SIG-M5 treated with dmso at 0.1 percent for 504 hours (cell line): ENCODE measurements around the gene ARHGEF28.

Experiments used
- DNase-seq: peaks from one replicate; lab custom pipeline; 2025; ENCODE audit not compliant: unreplicated experiment; lab: John Stamatoyannopoulos, UW

Gene ARHGEF28

DNA sequence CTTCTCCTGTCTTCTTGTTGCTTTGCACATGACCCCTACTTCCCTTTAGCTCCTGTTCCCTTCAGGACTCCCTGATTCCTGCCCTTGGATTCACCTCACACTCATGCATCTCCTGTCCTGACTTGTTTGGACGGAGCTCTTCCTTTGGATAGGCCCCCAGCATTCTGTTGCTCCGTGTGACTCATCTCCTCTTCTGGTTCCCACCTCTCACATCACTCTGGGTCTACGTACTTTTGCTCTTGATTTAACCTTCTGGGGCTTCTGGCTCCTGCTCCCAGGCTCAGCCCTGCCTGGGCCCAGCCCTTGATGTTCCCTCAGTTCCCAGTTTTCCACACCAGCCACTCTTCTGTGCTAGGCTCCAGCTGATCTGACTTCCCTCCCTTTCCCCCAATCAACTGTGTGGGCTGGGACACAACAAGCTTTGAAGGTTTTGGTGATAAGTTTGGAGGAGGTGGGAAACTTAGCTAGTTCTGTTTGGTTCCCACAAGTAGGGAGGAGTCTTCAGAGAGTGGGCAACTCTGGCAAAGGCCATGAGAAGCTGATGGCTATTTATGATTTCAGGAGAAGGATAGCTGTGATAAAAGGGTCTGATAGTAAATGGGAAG is 331.5 kb downstream of the ARHGEF28 start:
- DNase-seq: no peak

GRCh38 chr5:73958037-73958436 is 332.0 kb downstream of the ARHGEF28 start:
- DNase-seq: no peak

GRCh38 chr5:73960023-73960422 is 334.0 kb downstream of the ARHGEF28 start:
- DNase-seq: no peak

- DNase-seq: no peak
These were observed 334.4 kb downstream of the ARHGEF28 start for GRCh38 chr5:73960426-73960825.

GRCh38 chr5:73962801-73963425 is 336.9 kb downstream of the ARHGEF28 start:
- DNase-seq: no peak

- no peak for DNase-seq
These were observed 338.4 kb downstream of the ARHGEF28 start for GRCh38 chr5:73964352-73964865.

DNA sequence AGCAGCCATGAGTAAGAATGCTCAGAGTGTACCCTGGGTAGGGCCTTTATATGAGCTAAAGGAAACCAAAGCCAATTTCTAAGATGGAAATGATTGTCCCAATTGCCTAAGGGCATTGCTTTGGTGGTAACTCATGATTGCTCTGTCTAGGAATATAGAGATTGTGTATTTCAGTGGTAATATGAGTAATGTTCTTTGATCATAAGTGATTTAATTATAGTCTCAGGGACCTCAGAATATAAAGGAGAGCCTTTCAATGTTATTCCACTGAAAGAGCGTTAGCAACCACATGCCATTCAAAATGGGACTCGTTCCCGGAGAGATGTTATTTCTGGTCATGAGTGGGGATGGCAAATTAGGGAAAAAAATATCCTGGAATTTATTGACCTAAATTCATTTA is 340.5 kb downstream of the ARHGEF28 start:
- no peak for DNase-seq

- DNase-seq: no peak
These were observed 341.4 kb downstream of the ARHGEF28 start for GRCh38 chr5:73967347-73967746.

DNA sequence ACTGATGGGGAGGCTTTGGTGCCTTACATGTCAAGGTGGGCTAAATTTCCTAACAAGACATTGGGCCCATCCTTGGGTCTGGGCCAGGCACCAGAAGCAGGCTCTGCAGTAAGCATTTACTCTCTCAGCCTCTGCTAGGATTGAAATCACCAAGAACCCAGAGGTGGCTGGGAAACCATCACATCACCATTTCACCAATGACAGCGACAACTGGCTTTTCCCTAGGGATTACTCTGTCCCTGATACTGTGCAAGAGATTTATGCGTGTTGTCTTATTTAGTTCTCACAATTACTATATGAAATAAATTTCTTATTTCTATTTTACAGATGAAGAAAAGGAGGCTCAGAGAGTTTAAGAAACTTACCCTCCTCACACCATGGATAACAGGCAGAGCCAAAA is 342.2 kb downstream of the ARHGEF28 start:
- no peak for DNase-seq

DNA sequence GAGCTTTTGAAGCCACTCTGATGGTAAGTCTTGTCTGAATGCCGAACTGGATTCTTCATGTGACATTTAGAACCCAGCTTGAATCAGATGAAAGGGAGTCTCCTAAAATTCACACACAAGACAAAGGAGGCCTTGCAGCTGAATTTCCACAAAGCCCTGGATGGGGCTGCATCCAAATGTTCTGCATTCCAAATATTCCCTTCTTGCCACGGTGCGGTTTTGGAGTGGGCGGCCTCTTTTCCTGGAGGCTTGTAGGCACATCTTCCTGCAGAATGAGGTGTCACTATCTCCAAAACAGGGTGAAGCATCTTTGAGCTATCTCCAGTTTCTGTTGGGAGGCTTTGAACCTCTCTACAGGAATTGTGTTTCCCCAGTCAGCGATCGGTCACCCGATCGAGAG is 342.7 kb downstream of the ARHGEF28 start:
- DNase-seq: no peak

- DNase-seq: no peak
These were observed 343.4 kb downstream of the ARHGEF28 start for GRCh38 chr5:73969195-73970036.

- DNase-seq: no peak
These were observed 345.3 kb downstream of the ARHGEF28 start for GRCh38 chr5:73971326-73971725.

DNA sequence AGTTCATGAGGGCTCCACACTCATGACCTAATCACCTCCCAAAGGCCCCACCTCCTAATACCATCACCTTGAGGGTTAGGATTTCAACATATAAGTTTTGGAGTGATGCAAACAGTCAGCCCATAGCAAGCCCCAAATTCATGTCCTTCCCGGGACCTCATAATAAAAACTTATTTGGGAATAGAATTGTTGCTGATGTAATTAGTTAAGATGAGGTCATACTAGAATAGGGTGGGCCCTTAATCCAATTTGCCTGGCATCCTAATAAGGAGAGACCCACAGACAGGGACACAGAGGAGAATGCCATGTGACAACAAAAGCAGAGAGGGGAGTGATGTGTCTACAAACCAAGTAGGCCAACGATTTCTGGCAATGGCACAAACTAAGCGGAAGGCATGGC is 347.1 kb downstream of the ARHGEF28 start:
- DNase-seq: no peak

GRCh38 chr5:73974871-73975360 is 348.9 kb downstream of the ARHGEF28 start:
- DNase-seq: no peak

DNA sequence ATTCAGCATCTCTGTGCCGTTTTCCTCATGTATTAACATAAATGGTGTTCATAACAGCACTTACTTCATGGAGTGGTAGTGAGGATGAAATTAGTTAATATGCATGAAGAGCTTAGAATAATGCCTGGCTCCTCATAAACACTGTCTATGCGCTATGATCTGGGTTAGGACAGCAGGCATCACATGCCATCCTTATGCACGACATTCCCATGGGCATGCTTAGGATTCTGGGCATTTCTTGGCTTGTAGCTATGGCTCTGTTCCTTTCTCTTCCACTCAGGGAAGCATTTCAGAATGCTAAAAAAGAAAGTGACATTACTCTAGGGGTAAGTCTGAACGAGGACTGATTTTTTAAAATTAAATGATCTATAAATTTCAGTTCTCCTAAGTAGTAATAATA is 349.8 kb downstream of the ARHGEF28 start:
- DNase-seq: no peak

- DNase-seq: no peak
These were observed 351.1 kb downstream of the ARHGEF28 start for GRCh38 chr5:73977146-73977545.

DNA sequence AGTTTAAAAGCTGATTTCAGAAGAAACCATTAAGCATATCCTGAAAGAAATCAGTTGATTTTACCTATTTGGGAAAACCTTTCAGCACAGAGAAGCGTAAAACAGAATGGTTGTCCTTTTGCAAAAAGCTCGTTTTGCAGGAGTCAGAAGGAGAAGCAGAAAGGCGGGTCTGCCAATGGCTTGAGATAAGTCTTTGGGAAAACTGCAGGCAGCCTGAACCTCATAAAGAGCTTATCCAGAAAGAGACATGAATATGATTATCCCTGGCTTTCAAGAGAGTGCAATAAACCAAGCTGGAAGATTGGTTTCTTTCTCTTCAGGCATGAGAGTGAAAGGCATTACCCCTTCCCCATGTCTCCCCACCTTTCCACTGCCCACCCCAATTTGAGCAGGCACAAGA is 353.3 kb downstream of the ARHGEF28 start:
- no peak for DNase-seq

GRCh38 chr5:73981704-73982103 is 355.7 kb downstream of the ARHGEF28 start:
- no peak for DNase-seq

GRCh38 chr5:73983644-73984043 is 357.6 kb downstream of the ARHGEF28 start:
- no peak for DNase-seq

GRCh38 chr5:73985145-73985544 is 359.1 kb downstream of the ARHGEF28 start:
- no peak for DNase-seq

GRCh38 chr5:73986729-73987128 is 360.7 kb downstream of the ARHGEF28 start:
- DNase-seq: no peak

GRCh38 chr5:73987915-73988314 is 361.9 kb downstream of the ARHGEF28 start:
- DNase-seq: no peak
